ENCODE data around the gene APP. TPM values are rescaled to one million over a fixed set of nuclear protein-coding genes. Genes with fewer than 3 reads are reported as not detected.

Gene APP
- total RNA-seq, 1 experiment from 2014 or later, result 472 TPM

DNA sequence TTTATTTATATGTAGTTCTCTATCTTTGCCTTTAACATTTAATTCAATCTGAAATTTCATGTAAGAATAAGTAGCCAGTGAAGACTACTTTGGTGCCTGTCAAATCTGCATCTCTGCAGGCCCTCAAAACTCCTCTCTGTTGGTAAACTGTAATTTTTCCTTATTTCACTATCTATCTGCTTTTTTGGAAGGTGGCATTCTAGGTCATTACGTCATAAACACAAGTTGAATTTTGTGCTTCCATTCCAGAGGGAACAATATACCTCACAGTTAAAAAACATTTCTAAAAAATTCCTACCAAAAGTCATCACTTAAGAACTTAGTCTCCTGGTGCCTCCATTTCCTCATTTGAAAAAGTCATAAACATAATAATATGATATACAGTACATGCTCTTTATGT is 259.8 kb downstream of the APP start:
- TF ChIP-seq, protein P1, sequence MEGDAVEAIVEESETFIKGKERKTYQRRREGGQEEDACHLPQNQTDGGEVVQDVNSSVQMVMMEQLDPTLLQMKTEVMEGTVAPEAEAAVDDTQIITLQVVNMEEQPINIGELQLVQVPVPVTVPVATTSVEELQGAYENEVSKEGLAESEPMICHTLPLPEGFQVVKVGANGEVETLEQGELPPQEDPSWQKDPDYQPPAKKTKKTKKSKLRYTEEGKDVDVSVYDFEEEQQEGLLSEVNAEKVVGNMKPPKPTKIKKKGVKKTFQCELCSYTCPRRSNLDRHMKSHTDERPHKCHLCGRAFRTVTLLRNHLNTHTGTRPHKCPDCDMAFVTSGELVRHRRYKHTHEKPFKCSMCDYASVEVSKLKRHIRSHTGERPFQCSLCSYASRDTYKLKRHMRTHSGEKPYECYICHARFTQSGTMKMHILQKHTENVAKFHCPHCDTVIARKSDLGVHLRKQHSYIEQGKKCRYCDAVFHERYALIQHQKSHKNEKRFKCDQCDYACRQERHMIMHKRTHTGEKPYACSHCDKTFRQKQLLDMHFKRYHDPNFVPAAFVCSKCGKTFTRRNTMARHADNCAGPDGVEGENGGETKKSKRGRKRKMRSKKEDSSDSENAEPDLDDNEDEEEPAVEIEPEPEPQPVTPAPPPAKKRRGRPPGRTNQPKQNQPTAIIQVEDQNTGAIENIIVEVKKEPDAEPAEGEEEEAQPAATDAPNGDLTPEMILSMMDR (IDR thresholded peaks at IDR 0.05; ENCODE audit: unreplicated experiment), result no peak
- intact Hi-C loops (cut with micrococcal nuclease), result no loop called here
- BruUV-seq (replicated peaks), result no TSS peak
- Mint-ChIP-seq H3K4me1 (ENCODE audit: insufficient read depth, unreplicated experiment) (peaks cover 5% of the 10 kb centered on the region), H3K27ac (ENCODE audit: low read depth, unreplicated experiment) (no peak overlapping the region), H3K27me3 (ENCODE audit: insufficient read depth, unreplicated experiment) (no peaks in the 10 kb centered on the region), H3K36me3 (ENCODE audit: insufficient read depth, unreplicated experiment) (peaks cover 33% of the 10 kb centered on the region), H3K4me3 (ENCODE audit: unreplicated experiment) (no peak overlapping the region), H3K9me3 (ENCODE audit: unreplicated experiment) (no peaks in the 10 kb centered on the region)
- DNase-seq (ENCODE audit: unreplicated experiment), result no peak
- ChIA-PET POLR2A (no interaction called here), CTCF (no interaction called here)

DNA sequence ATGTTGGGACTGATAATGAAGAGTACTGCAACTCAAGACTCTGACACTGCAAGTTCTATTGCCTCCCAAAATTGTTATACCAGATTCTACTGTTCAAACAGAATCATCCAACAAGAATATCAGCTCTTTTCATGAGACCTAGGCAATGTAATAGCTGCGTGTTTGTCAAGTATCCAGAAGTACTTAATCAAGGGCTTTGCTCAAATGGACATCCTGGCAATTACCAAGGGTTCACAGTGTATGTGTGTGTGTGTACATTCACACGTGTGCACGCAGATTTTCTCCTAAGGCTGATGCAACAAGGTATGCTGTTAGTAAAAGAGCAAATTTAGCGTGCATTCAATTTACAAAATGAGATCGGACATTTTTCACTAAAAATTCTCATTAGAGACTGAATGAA is 261.2 kb downstream of the APP start:
- POLR2A ChIA-PET, result no interaction called here
- CTCF ChIA-PET, result no interaction called here
- intact Hi-C loops (cut with micrococcal nuclease), result no loop called here
- BruUV-seq (replicated peaks), result no TSS peak
- H3K4me3 Mint-ChIP-seq (ENCODE audit: unreplicated experiment), result no peak overlapping the region
- peaks cover 5% of the 10 kb centered on the region for H3K4me1 Mint-ChIP-seq (ENCODE audit: insufficient read depth, unreplicated experiment)
- no peaks in the 10 kb centered on the region for H3K9me3 Mint-ChIP-seq (ENCODE audit: unreplicated experiment)
- TF ChIP-seq, protein P1 (IDR thresholded peaks at IDR 0.05; ENCODE audit: unreplicated experiment), result no peak
- peaks cover 45% of the 10 kb centered on the region for H3K36me3 Mint-ChIP-seq (ENCODE audit: insufficient read depth, unreplicated experiment)
- no peaks in the 10 kb centered on the region for H3K27me3 Mint-ChIP-seq (ENCODE audit: insufficient read depth, unreplicated experiment)
- DNase-seq (ENCODE audit: unreplicated experiment), result no peak
- no peak overlapping the region for H3K27ac Mint-ChIP-seq (ENCODE audit: low read depth, unreplicated experiment)

DNA sequence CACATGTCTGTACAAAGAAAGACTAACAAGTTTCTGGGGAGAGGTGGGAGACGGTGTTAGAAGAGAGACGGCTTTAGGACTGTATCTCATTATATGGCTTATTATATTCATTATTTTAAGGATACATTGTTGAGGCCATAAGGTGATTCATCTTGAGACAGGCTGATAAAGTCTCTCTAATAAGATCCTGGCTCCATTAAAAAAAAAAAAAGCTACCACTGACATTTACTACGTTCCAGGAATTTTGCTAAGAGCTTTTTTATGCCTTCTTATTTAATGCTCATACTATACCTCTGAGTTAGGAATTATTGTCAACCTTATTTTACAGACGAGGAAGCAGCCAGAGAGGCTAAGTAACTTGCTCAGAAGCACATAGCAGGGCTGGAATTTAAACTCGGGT is 262.1 kb downstream of the APP start:
- intact Hi-C loops (cut with micrococcal nuclease), result no loop called here
- POLR2A ChIA-PET, result interaction anchor here (0.6 kb wide), 2 partner anchors 498 to 660 kb away, joined by 3 read pairs; no protein-coding TSS in a partner anchor
- Mint-ChIP-seq H3K4me1 (ENCODE audit: insufficient read depth, unreplicated experiment) (peaks cover under 1% of the 10 kb centered on the region), H3K27me3 (ENCODE audit: insufficient read depth, unreplicated experiment) (no peaks in the 10 kb centered on the region), H3K36me3 (ENCODE audit: insufficient read depth, unreplicated experiment) (peaks cover 49% of the 10 kb centered on the region), H3K9me3 (ENCODE audit: unreplicated experiment) (no peaks in the 10 kb centered on the region), H3K4me3 (ENCODE audit: unreplicated experiment) (no peak overlapping the region), H3K27ac (ENCODE audit: low read depth, unreplicated experiment) (no peak overlapping the region)
- TF ChIP-seq, protein P1 (IDR thresholded peaks at IDR 0.05; ENCODE audit: unreplicated experiment), result no peak
- no peak for DNase-seq (ENCODE audit: unreplicated experiment)
- CTCF ChIA-PET, result interaction anchor here (0.7 kb wide), 1 partner anchor 367 kb away, joined by 3 read pairs; no protein-coding TSS in a partner anchor
- no TSS peak for BruUV-seq (replicated peaks)

DNA sequence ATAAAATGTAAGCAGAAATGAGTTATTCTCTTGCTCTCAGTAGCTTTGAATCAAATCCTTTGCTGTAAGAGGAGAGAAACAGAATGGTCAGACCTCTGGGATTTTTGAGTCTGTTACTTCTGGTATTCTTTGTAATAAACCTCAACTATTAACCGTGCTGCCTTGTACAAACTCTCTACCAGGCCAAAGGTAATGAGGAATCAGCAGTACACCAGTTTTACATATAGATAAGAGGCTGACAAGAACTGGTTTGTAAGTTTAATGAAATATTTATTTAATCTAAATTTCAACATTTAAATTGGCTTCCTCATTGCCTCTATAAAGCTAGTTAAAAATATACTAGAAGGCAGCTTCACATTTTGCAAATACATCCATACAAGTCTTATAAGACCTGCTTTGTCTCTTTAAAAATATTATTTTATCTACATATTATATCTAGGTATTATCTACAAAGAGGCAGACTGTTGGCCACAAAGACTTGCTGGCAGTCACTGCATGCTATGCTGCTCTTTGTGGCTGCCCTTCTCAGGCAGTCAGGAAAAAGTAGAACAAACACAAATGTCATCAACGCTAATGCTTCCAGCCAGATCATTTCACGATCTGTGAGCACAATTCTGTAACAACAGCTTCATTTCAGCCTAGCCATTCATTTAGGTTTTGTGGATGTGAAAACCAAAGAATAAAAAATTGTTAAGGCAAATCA is 262.8 kb downstream of the APP start:
- intact Hi-C loops (cut with micrococcal nuclease), result no loop called here
- no peak overlapping the region for H3K4me3 Mint-ChIP-seq (ENCODE audit: unreplicated experiment)
- ChIA-PET CTCF (interaction anchor here (0.7 to 0.9 kb wide), 3 partner anchors 25 to 874 kb away, joined by 3 read pairs; no protein-coding TSS in a partner anchor), POLR2A (interaction anchor here (0.9 kb wide), 1 partner anchor 8 kb away, joined by 3 read pairs; no protein-coding TSS in a partner anchor)
- no peak for DNase-seq (ENCODE audit: unreplicated experiment)
- no peaks in the 10 kb centered on the region for H3K4me1 Mint-ChIP-seq (ENCODE audit: insufficient read depth, unreplicated experiment)
- TF ChIP-seq, protein P1 (IDR thresholded peaks at IDR 0.05; ENCODE audit: unreplicated experiment), result no peak
- no peaks in the 10 kb centered on the region for H3K27me3 Mint-ChIP-seq (ENCODE audit: insufficient read depth, unreplicated experiment)
- H3K27ac Mint-ChIP-seq (ENCODE audit: low read depth, unreplicated experiment), result no peak overlapping the region
- H3K36me3 Mint-ChIP-seq (ENCODE audit: insufficient read depth, unreplicated experiment), result peaks cover 48% of the 10 kb centered on the region
- BruUV-seq (replicated peaks), result no TSS peak
- no peaks in the 10 kb centered on the region for H3K9me3 Mint-ChIP-seq (ENCODE audit: unreplicated experiment)
